Coronary artery (tissue), 2 donors: ENCODE data around the gene CCDC33.

ENCODE experiments used
- DNase-seq: peaks from one replicate; pipeline ENCODE4 v3.0.0-alpha.2; 2017; ENCODE audit warnings: low spot score
- H3K27ac ChIP-seq, 2 donors: fragments of 200-600 bp; sonication (generic); one replicate each; pipeline ENCODE4 v1.5.1; 2016 to 2019
- H3K4me3 ChIP-seq: fragments of 200-600 bp; sonication (generic); 2 replicates; pipeline ENCODE4 v1.5.1; 2016; ENCODE audit warnings: mild to moderate bottlenecking, moderate library complexity
- TF ChIP-seq, protein P1 (sequence below): fragments of 200-600 bp; sonication (generic); IDR thresholded peaks from one replicate; pipeline ENCODE4 v1.5.1; 2019; ENCODE audit warnings: antibody characterized with exemption

CCDC33 gene

GRCh38 chr15:74235962-74236361 lies at the start of gene CCDC33:
TSS of gene CCDC33 (plus strand) at chr15:74236326. CDS start at chr15:74236720, 394 bp downstream.
- no peak for DNase-seq
- Histone ChIP-seq H3K27ac (no peak within 1 kb of the TSS), H3K4me3 (no peak within 1 kb of the TSS)
- TF ChIP-seq, protein P1, sequence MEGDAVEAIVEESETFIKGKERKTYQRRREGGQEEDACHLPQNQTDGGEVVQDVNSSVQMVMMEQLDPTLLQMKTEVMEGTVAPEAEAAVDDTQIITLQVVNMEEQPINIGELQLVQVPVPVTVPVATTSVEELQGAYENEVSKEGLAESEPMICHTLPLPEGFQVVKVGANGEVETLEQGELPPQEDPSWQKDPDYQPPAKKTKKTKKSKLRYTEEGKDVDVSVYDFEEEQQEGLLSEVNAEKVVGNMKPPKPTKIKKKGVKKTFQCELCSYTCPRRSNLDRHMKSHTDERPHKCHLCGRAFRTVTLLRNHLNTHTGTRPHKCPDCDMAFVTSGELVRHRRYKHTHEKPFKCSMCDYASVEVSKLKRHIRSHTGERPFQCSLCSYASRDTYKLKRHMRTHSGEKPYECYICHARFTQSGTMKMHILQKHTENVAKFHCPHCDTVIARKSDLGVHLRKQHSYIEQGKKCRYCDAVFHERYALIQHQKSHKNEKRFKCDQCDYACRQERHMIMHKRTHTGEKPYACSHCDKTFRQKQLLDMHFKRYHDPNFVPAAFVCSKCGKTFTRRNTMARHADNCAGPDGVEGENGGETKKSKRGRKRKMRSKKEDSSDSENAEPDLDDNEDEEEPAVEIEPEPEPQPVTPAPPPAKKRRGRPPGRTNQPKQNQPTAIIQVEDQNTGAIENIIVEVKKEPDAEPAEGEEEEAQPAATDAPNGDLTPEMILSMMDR = no peak

- Histone ChIP-seq H3K27ac (no peak overlapping the region), H3K4me3 (no peak overlapping the region)
- no peak for DNase-seq
- TF ChIP-seq, protein P1 = no peak
Observed at GRCh38 chr15:74188216-74188615, 47.9 kb upstream of the CCDC33 start.

- TF ChIP-seq, protein P1 = no peak
- no peak overlapping the region for H3K4me3 ChIP-seq
- DNase-seq = no peak
- H3K27ac ChIP-seq = no peak overlapping the region
Observed at GRCh38 chr15:74191798-74192197, 44.3 kb upstream of the CCDC33 start.

DNA sequence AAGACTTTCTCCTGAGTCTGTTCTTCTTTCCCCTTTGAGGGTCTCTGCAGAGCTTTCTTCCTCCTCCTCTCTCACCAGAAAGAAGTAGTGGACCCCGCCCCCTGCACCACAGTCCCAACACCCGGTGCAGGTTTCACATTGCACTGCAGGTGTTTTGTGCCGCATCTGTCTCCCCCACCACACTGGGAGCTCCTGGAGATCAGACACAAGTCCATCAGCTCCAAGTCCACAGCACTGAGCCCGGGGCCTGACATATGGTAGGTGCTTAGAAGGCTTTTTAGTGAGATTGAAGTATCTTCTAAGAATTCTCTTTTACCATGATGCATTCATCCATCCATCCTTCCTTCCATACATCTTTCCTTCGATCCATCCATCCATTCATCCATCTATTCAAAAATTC lies 43.4 kb upstream of the CCDC33 start:
- TF ChIP-seq, protein P1 = no peak
- no peak for DNase-seq
- Histone ChIP-seq H3K4me3 (no peak overlapping the region), H3K27ac (no peak overlapping the region)

DNA sequence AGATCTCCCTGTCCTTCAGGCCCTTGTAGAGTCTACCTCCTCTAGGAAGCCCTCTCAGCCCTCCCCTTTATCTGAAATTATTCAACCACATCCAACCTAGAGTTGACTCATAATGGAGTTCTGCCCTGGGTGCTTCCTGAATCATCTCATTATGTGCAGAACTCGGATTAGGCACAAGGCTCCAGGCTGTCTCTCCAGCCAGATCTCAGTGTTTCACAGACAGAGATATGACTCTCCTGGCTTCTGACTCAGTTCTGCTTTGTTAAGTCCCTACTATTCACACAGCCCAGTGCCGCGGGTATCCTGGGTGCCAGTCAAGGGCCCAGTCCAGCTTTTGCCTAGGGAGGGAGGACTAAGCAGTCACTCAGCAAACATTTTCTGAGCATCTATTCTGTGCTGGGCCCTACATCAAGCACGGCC lies 42.8 kb upstream of the CCDC33 start:
- Histone ChIP-seq H3K4me3 (no peak overlapping the region), H3K27ac (peak overlapping the region in 1 of 2 donors; percentile 30)
- TF ChIP-seq, protein P1 = no peak
- no peak for DNase-seq

GRCh38 chr15:74193905-74194304 lies 42.2 kb upstream of the CCDC33 start:
- TF ChIP-seq, protein P1 = no peak
- no peak for DNase-seq
- no peak overlapping the region for H3K4me3 ChIP-seq
- no peak overlapping the region for H3K27ac ChIP-seq

GRCh38 chr15:74194572-74195559 lies 41.3 kb upstream of the CCDC33 start:
- DNase-seq = no peak
- Histone ChIP-seq H3K4me3 (no peak overlapping the region), H3K27ac (no peak overlapping the region)
- TF ChIP-seq, protein P1 = no peak
